ENCODE results near the gene RXFP1.

The RXFP1 gene

GRCh38 chr4:158676076-158676475 lies 154.4 kb downstream of the RXFP1 start:
- DNase-seq = no peak

- no peak for DNase-seq
These were observed 157.1 kb downstream of the RXFP1 start for GRCh38 chr4:158678767-158679166.

GRCh38 chr4:158681629-158682028 lies 159.9 kb downstream of the RXFP1 start:
- DNase-seq = no peak

- no peak for DNase-seq
These were observed 160.4 kb downstream of the RXFP1 start for GRCh38 chr4:158682066-158682465.

- no peak for DNase-seq
These were observed 167.1 kb downstream of the RXFP1 start for GRCh38 chr4:158688813-158689212.

Measured in fibroblast of upper back skin (primary cell).